Liver (tissue), 9 donors: ENCODE results near the gene MACROD1. TPM values are rescaled to one million over a fixed set of nuclear protein-coding genes. Genes with fewer than 3 reads are reported as not detected.

Source experiments
- DNase-seq: peaks from one replicate; pipeline ENCODE4 v3.0.0-alpha.2; 2017; ENCODE audit warnings: low spot score
- H3K27ac ChIP-seq, 2 donors: one replicate each; pipeline ENCODE4 v1.7.0; 2013; ENCODE audit warnings: inconsistent platforms in 2 of 2, low read length in 2 of 2, control low read depth in 1 of 2, low read depth in 1 of 2, mild to moderate bottlenecking in 1 of 2
- H3K27me3 ChIP-seq, 4 donors: one replicate each; pipeline versions ENCODE4 v1.6.1 to v1.7.0; 2013; ENCODE audit warnings: low read length in 3 of 4, inconsistent platforms in 1 of 4, mild to moderate bottlenecking in 1 of 4, moderate library complexity in 1 of 4; ENCODE audit not compliant: control insufficient read depth in 4 of 4, insufficient read depth in 4 of 4
- H3K36me3 ChIP-seq, 4 donors: one replicate each; pipeline versions ENCODE4 v1.6.1 to v1.7.0; 2013; ENCODE audit warnings: low read length in 3 of 4, mild to moderate bottlenecking in 3 of 4, low read depth in 1 of 4, moderate library complexity in 1 of 4; ENCODE audit not compliant: control insufficient read depth in 4 of 4, insufficient read depth in 3 of 4
- H3K4me1 ChIP-seq, 4 donors: one replicate each; pipeline versions ENCODE4 v1.6.1 to v1.7.0; 2013; ENCODE audit warnings: low read length in 3 of 4, mild to moderate bottlenecking in 3 of 4, moderate library complexity in 1 of 4; ENCODE audit not compliant: control insufficient read depth in 4 of 4, insufficient read depth in 4 of 4
- H3K4me3 ChIP-seq, 3 donors: one replicate each; pipeline versions ENCODE4 v1.6.1 to v1.7.0; 2013; ENCODE audit warnings: low read length in 3 of 3, control low read depth in 1 of 3, low read depth in 1 of 3, mild to moderate bottlenecking in 1 of 3
- H3K9ac ChIP-seq, 2 donors: one replicate each; pipeline ENCODE4 v1.7.0; 2013; ENCODE audit warnings: low read length in 2 of 2, mild to moderate bottlenecking in 2 of 2, moderate library complexity in 2 of 2, control low read depth in 1 of 2, low read depth in 1 of 2
- H3K9me3 ChIP-seq, 4 donors: one replicate each; pipeline versions ENCODE4 v1.6.1 to v1.7.0; 2013; ENCODE audit warnings: low read length in 3 of 4; ENCODE audit not compliant: control insufficient read depth in 4 of 4
- CTCF ChIP-seq: fragments of 150-350 bp; IDR thresholded peaks from 2 replicates; pipeline ENCODE4 v1.5.1; 2017; ENCODE audit warnings: improper control_type of control experiment, low read depth, low read length; ENCODE audit not compliant: missing input control
- EGR1 ChIP-seq, 2 donors: IDR thresholded peaks; 2 replicates each; pipeline ENCODE4 v1.6.1; 2016 to 2018; ENCODE audit warnings: antibody characterized with exemption in 2 of 2, low read depth in 2 of 2
- FOXA2 ChIP-seq: IDR thresholded peaks from 2 replicates; pipeline ENCODE4 v1.6.1; 2016; ENCODE audit warnings: antibody characterized with exemption
- GABPA ChIP-seq, 2 donors: IDR thresholded peaks in 1 of 2; conservative IDR thresholded peaks in 1 of 2; 2 replicates each; pipeline ENCODE4 v1.6.1; 2016; ENCODE audit warnings: antibody characterized with exemption in 2 of 2, mild to moderate bottlenecking in 1 of 2, moderate library complexity in 1 of 2
- HNF4G ChIP-seq: IDR thresholded peaks from 2 replicates; pipeline ENCODE4 v1.6.1; 2016; ENCODE audit warnings: antibody characterized with exemption
- JUND ChIP-seq, 2 donors: IDR thresholded peaks; 2 replicates each; pipeline ENCODE4 v1.6.1; 2016; ENCODE audit warnings: antibody characterized with exemption in 2 of 2
- NR2F2 ChIP-seq: IDR thresholded peaks from 2 replicates; pipeline ENCODE4 v1.6.1; 2016; ENCODE audit warnings: antibody characterized with exemption
- RAD21 ChIP-seq, 2 donors: IDR thresholded peaks; 2 replicates each; pipeline ENCODE4 v1.6.1; 2016; ENCODE audit warnings: antibody characterized with exemption in 2 of 2, mild to moderate bottlenecking in 2 of 2
- REST ChIP-seq: IDR thresholded peaks from 2 replicates; pipeline ENCODE4 v1.6.1; 2016; ENCODE audit warnings: antibody characterized with exemption, mild to moderate bottlenecking
- RXRA ChIP-seq, 2 donors: IDR thresholded peaks; 2 replicates each; pipeline ENCODE4 v1.6.1; 2017 to 2018; ENCODE audit warnings: antibody characterized with exemption in 2 of 2, mild to moderate bottlenecking in 1 of 2
- WGBS: extraction: QIAGEN DNeasy Blood & Tissue Kit; methylation state at CpG from one replicate; pipeline ENCODE4 v1.1.7; 2013; 5-methylcytosine and 5-hydroxymethylcytosine counted together
- polyA plus RNA-seq, 2 donors: library from polyadenylated mRNA; stranded (reverse) in 1 of 2; unstranded in 1 of 2; fragments of 200-250 nt in 1 of 2; fragments of >200 nt in 1 of 2; fragmentation: Nextera tagmentation in 1 of 2; extraction: Ambion mirVana in 1 of 2; gene quantifications; one replicate each; pipeline versions ENCODE4 v1.2.1 to v1.2.3, GENCODE V29; 2013 to 2015
- total RNA-seq, 2 donors: library from RNA; depleted of rRNA; stranded (reverse); fragments of >200 nt; gene quantifications; one replicate each; pipeline ENCODE4 v1.2.3, GENCODE V29; 2014
- donor health status: healthy.
- donor health status: healthy.
- donor health status: healthy.
- donor health status: healthy.
- donor health status: healthy.

Gene MACROD1
- total and polyA plus RNA-seq, 4 donors, result 8.9 to 25.9 (median 13.1) TPM

- peaks cover 6 to 48% (median 14%) of the 10 kb centered on the region in 4 donors for H3K4me1 ChIP-seq
- no peak overlapping the region for H3K27ac ChIP-seq
- TF ChIP-seq REST (no peak), FOXA2 (no peak), NR2F2 (no peak), EGR1 (IDR thresholded peaks at IDR 0.05; ENCODE audit: low read depth in 2 of 2) (no peak), GABPA (IDR thresholded peaks at IDR 0.05 in 1 of 2, conservative IDR thresholded peaks at IDR 0.05 in 1 of 2) (no peak), CTCF (no peak), JUND (IDR thresholded peaks at IDR 0.05) (no peak), RAD21 (IDR thresholded peaks at IDR 0.05) (no peak), RXRA (IDR thresholded peaks at IDR 0.05) (no peak), HNF4G (no peak)
- no peaks in the 10 kb centered on the region for H3K9me3 ChIP-seq
- DNase-seq, result no peak
- no peak overlapping the region for H3K4me3 ChIP-seq
- no peaks in the 10 kb centered on the region for H3K36me3 ChIP-seq
- no peak overlapping the region for H3K9ac ChIP-seq
- no peaks in the 10 kb centered on the region for H3K27me3 ChIP-seq
- WGBS, result 73% methylated on average over 23 of the region's 23 CpGs
These were observed 161.9 kb downstream of the MACROD1 start for GRCh38 chr11:64003807-64004589.

- Histone ChIP-seq H3K4me1 (peaks cover 2 to 34% (median 5%) of the 10 kb centered on the region in 4 donors), H3K9me3 (no peaks in the 10 kb centered on the region), H3K27me3 (no peaks in the 10 kb centered on the region), H3K4me3 (no peak overlapping the region), H3K9ac (no peak overlapping the region), H3K36me3 (peaks cover 2 to 15% (median 8%) of the 10 kb centered on the region in 4 donors), H3K27ac (no peak overlapping the region)
- TF ChIP-seq REST, result no peak
- peak; percentile 65 for TF ChIP-seq NR2F2
- DNase-seq, result no peak
- WGBS, result 72% methylated on average over 23 of the region's 23 CpGs
These were observed 164.2 kb downstream of the MACROD1 start for GRCh38 chr11:64001484-64002420.
